HG02981 (cell line): ENCODE results near the gene MAST3.
"Not testable (repeated sequence)": the region's sequence is repeated elsewhere in the genome, so short reads cannot be mapped to it uniquely, and the experiment has no call there.

Source experiments
- ATAC-seq: cut with Tn5 transposase; IDR thresholded peaks from one replicate; pipeline ENCODE4 v1.9.1; 2021; ENCODE audit warnings: mild to moderate bottlenecking, moderate library complexity; ENCODE audit not compliant: unreplicated experiment

MAST3 gene

GRCh38 chr19:18156841-18157464 lies 59.4 kb downstream of the MAST3 start:
- no peak for ATAC-seq

DNA sequence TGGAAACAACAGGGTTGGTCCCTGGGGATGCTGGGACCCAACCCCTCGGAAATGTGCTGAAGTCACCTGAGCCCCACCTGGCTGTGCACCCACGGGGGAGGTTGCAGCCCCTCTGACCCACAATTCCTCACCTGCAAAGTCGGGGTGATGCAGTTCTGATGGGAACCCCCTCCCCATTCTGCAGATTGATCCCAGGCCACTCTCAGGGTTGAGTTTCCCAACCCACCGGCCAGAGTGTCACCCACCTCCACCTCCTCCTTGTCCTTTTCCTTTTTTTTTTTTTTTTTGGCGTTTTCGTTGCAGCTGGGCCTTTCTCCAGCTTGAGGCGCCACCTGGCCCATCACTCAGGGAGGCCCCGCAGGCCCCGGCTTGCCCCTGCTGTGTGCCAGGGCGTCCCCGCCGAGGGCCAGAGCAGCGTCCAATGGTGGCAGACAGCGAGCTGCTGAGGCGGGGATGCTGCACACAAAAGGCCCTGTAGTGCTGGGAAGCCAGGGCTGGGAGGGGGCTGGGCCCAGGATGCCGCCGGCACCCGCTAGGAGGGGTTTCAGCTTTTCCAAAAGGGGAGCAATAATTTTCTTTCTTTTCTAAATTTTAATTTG lies 60.0 kb downstream of the MAST3 start:
- no peak for ATAC-seq

DNA sequence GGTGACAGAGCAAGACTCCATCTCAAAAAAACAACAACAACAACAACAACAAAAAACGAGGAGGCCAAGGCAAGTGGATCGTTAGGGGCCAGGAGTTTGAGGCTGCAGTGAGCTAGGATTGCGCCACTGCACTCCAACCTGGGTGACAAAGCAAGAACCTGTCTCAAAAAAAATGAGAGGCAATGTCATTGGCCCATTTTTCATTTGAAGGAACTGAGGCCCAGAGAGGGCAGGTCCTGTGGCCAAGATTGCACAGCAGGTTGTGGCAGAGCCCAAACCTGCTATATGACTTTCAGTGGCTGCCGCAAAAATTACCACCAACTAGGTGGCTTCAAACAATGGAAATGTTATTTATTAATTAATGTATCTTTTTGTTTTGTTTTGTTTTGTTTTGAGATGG lies 60.9 kb downstream of the MAST3 start:
- no peak for ATAC-seq

GRCh38 chr19:18159059-18159616 lies 61.6 kb downstream of the MAST3 start:
- ATAC-seq = not testable (repeated sequence)

DNA sequence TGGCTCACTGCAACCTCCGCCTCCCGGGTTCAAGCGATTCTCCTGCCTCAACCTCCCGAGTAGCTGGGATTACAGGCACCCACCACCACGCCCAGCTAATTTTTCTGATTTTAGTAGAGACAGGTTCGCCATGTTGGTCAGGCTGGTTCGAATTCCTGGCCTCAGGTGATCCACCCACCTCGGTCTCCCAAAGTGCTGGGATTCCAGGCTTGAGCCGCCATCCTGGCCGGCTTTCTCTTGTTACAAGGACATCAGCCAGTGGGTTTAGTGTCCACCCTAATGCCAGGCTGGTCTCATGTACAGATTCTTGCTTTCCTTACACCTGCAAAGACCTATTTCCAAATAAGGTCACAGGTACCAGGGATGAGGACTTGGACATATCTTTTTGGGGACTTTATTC lies 62.2 kb downstream of the MAST3 start:
- ATAC-seq = no peak

- ATAC-seq = no peak
Measured at GRCh38 chr19:18160493-18160970, 63.0 kb downstream of the MAST3 start.

GRCh38 chr19:18160971-18161635 lies 63.5 kb downstream of the MAST3 start:
- ATAC-seq = peak; percentile 64

DNA sequence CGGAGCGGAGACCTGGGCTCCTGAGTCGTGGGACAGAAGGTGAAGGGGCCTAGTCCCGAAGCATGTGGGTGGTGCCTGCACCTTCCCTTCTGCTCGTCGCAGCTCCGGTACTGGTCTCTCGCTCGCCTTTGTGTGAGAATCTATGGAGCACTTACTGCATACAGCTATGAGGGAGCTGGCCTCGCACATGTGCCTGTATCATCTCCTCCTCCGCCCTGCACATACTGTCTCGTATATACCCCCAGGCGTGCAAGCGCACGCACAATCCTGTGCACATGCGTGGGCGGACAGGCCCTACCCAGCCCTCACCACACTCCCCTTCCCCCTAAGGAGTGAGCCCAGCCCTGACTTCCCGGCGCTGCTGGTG lies 64.0 kb downstream of the MAST3 start:
- ATAC-seq = no peak

DNA sequence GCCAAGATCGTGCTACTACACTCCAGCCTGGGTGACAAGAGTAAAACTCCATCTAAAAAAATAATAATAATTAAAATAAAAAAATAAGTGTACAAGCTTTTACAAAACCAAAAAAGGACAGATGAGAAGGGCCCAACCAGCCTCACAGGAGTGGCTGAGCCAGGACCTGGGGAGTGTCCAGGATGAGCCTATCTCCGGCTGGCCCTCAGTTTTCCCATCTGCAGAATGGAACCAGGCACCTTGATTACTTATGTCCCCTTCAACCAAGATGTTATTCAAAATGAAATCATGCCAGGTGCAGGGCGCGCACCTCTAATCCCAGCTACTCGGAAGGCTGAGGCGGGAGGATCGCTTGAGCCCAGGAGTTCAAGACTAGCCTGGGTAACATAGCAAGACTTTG lies 66.5 kb downstream of the MAST3 start:
- ATAC-seq = no peak

DNA sequence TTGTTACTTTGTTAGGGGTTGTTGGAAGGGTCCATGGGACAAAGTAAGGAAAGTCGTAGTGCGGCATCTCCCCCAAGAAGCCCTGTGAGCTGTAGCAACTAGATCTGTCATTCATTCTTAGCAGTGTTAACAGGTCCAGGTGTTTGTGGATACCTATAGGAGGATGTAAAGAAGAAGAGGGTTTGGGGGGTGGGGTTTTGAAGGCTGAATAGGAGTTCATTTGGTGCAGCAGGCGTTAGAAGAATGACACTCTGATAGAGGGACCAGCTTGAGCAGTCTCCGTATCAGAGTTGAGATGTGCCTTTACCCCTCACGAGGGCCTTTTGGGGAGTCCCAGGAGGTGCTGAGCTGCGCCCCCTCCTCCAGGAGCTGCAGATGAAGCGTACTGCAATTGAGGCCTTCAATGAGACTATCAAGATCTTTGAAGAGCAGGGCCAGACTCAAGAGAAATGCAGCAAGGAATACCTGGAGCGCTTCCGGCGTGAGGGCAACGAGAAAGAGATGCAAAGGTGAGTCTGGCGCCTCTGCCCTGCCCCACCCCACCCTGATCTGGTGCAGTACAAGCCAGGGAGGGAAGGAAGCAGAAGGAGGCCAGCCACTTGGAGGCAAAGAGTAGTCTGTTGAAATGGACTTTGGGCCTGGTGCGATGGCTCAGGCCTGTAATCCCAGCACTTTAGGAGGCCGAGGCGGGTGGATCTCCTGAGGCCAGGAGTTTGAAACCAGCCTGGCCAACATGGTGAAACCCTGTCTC lies 68.4 kb downstream of the MAST3 start:
- ATAC-seq = no peak

GRCh38 chr19:18167011-18167410 lies 69.4 kb downstream of the MAST3 start:
- ATAC-seq = no peak

DNA sequence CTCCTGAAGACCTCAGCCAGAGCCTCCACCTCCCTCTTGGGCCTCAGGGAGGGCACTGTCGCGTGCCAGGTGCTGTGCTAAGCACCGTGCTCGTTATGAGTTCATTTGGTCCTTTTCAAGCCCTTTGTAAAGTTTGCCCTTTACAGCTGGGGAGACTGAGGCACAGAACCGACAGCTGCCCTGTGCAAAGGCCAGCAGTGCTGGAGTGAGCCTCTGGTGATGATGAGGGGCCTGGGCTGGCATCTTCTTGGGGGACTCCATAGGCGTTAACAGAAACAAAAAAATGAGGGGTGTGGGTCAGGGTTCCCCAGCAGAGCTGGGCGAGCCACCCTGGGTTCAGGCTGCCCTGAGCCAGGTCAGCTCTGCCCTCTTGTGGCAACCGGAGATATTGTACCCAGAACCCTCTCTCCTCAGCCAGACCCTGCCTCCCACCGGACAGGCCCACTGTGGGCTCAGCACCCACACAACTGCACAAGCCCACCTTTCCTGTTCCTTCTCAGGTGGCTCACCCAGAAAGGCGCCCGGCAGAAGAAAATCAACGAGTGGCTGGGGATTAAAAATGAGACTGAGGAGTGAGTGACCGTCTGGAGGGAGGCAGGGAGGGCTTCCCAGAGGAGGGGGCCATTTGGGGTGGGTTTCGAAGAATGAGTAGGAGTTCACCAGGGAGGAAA lies 70.5 kb downstream of the MAST3 start:
- ATAC-seq = no peak

- no peak for ATAC-seq
Measured at GRCh38 chr19:18168673-18169381, 71.2 kb downstream of the MAST3 start.

DNA sequence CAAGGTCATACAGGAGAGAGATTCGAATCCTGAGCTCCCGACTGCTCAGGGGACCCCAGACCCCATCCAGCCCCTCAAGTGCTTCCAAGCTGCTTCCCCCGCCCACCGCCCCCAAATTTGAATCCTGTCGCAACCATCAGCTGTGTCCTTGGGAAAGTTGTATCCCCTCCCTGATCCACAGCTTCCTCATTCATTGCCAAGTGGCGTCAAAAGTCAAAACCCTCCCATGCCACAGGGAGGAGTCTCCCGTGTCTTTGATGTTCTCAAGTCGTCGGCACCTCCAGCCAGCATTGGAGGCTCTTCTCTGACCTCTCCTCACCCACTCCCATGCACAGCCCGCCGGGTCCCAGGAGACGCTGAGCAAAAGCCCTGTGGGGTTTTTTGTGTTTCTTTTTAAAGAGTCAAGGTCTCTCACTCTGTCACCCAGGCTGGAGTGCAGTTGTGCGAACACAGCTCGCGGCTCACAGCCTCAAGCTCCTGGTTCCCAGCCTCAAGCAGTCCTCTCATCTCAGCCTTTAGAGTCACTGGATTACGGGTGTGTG lies 73.2 kb downstream of the MAST3 start:
- ATAC-seq = no peak

GRCh38 chr19:18171605-18172327 lies 74.2 kb downstream of the MAST3 start:
- ATAC-seq = no peak

GRCh38 chr19:18172331-18173053 lies 74.9 kb downstream of the MAST3 start:
- ATAC-seq = no peak

DNA sequence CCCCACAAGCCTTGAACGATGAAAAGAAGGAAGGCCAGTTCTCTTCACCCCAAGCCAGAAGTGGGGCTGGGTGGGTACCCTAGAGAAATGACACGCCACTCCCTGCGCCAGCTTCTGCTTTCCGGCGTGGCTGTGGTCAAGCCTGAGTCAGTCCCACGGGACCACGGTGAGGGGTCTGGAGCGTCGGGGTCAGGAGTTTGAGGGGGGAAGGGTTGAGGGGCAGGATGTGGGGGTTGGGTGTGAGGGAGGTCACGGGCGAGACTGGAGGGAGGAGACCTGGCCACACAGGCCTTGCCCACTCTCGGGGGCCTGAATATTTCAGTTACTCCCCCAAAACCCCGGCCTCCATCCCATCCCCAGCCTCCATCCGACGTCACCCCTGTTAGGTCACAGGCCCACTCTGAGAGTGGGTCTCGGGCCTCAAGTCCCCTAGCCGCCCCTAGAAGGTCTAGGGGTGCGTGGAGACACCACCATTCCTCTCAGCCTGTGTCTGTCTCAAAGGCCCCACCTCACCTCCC lies 75.5 kb downstream of the MAST3 start:
- ATAC-seq = peak; percentile 5

DNA sequence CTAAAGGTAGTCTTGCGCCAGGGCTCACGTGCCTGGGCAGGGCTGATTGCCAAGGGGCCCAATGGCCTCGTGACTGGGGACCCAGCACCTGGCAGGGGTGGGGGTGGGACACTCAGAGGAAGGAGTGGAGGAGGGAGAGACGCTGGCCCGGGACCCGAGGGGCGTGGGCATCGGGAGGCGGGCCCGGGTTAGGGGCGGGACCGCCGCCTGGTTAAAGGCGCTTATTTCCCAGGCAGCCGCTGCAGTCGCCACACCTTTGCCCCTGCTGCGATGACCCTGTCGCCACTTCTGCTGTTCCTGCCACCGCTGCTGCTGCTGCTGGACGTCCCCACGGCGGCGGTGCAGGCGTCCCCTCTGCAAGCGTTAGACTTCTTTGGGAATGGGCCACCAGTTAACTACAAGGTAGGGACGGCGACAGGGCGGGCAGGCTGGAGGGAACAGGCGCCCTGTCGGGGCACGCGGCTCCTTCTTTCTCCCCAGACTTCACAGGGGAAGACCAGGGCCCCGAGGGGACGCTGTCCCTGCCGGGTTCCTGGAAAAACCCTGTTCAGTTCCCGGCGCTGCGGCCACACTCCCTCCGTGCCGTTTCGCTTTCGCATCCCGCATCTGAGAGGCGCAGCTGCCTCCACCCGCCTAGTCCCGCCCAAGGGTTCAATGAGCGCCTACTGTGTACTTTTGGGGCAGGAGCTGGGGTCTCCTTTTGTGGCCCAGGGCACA lies 76.2 kb downstream of the MAST3 start, which contains the start of gene IFI30:
Gene IFI30 (plus strand): TSS at position 242 of the 717 bp plus-strand sequence. CDS start 29 bp downstream, at position 271.
- ATAC-seq = peak; percentile 42
